Astrocyte (in vitro differentiated cells and primary cell): ENCODE data around the gene FAM163A.
"Not testable (repeated sequence)": the region's sequence is repeated elsewhere in the genome, so short reads cannot be mapped to it uniquely, and the experiment has no call there.

Source experiments
- EZH2 ChIP-seq: IDR thresholded peaks from 2 replicates; pipeline ENCODE4 v1.6.1; 2012; ENCODE audit warnings: mild to moderate bottlenecking, low read length, inconsistent platforms; ENCODE audit not compliant: insufficient read depth
- TF ChIP-seq, protein P1 (sequence below): IDR thresholded peaks from 2 replicates; pipeline ENCODE4 v1.5.1; 2011; ENCODE audit warnings: low read depth, mild to moderate bottlenecking, inconsistent platforms, low read length, moderate library complexity; ENCODE audit not compliant: insufficient read depth

DNA sequence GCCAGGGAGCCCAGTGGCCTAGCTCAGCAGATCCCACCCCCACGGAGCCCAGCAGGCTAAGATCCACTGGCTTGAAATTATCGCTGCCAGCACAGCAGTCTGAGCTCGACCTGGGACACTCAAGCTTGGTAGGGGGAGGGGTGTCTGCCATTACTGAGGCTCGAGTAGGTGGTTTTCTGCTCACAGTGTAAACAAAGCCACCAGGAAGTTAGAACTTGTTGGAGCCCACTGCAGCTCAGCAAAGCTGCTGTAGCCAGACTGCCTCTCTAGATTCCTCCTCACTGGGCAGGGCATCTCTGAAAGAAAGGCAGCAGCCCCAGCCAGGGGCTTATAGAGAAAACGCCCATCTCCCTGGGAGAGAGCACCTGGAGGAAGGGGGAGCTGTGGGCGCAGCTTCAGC is 48.6 kb upstream of the FAM163A start:
- TF ChIP-seq, protein P1, sequence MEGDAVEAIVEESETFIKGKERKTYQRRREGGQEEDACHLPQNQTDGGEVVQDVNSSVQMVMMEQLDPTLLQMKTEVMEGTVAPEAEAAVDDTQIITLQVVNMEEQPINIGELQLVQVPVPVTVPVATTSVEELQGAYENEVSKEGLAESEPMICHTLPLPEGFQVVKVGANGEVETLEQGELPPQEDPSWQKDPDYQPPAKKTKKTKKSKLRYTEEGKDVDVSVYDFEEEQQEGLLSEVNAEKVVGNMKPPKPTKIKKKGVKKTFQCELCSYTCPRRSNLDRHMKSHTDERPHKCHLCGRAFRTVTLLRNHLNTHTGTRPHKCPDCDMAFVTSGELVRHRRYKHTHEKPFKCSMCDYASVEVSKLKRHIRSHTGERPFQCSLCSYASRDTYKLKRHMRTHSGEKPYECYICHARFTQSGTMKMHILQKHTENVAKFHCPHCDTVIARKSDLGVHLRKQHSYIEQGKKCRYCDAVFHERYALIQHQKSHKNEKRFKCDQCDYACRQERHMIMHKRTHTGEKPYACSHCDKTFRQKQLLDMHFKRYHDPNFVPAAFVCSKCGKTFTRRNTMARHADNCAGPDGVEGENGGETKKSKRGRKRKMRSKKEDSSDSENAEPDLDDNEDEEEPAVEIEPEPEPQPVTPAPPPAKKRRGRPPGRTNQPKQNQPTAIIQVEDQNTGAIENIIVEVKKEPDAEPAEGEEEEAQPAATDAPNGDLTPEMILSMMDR: not testable (repeated sequence)
- not testable (repeated sequence) for TF ChIP-seq EZH2
